Adrenal gland (tissue), 5 donors: ENCODE results near the gene ZNF410.

Experiments used
- CTCF ChIP-seq, 6 experiments: fragments of 450-650 bp in 4 of 6; fragments of 200-600 bp in 2 of 6; sonication (generic) in 1 of 6; IDR thresholded peaks; 1 replicate in 5 of 6; 2 replicates in 1 of 6; pipeline versions ENCODE4 v1.5.1 to v1.8.0; 2016 to 2021; ENCODE audit warnings: antibody characterized with exemption in 6 of 6, mild to moderate bottlenecking in 2 of 6, moderate library complexity in 1 of 6
- POLR2A ChIP-seq, 2 donors: fragments of 450-650 bp; IDR thresholded peaks; one replicate each; pipeline ENCODE4 v1.6.1; 2017; ENCODE audit warnings: antibody characterized with exemption in 2 of 2, mild to moderate bottlenecking in 2 of 2, moderate library complexity in 1 of 2
- donor health status: DM: no; HTN: no; CAD: no.

GRCh38 chr14:73955674-73956073 is 69.0 kb downstream of the ZNF410 start:
- TF ChIP-seq CTCF (IDR thresholded peaks at IDR 0.05), result no peak
- TF ChIP-seq POLR2A (IDR thresholded peaks at IDR 0.05), result no peak
